H1 (cell line): ENCODE measurements around the gene CAMTA1. TPM values are rescaled to one million over a fixed set of nuclear protein-coding genes. Genes with fewer than 3 reads are reported as not detected.

ENCODE experiments used
- CTCF ChIA-PET: fragments of 300-600 bp; sonication (Branson Sonifier 250); formaldehyde crosslinking; loops from one replicate; lab custom pipeline; 2021; ENCODE audit not compliant: partially characterized antibody; lab: Charles Lee
- POLR2A ChIA-PET: fragments of 300-600 bp; sonication (Branson Sonifier 250); formaldehyde crosslinking; loops from one replicate; lab custom pipeline; 2021; ENCODE audit warnings: inconsistent platforms; ENCODE audit not compliant: partially characterized antibody; lab: Charles Lee
- DNase-seq, 2 experiments: peaks; one replicate each; pipeline versions ENCODE4 v3.0.0 to v3.0.0-alpha.2; 2010 to 2022; ENCODE audit warnings: low spot score in 2 of 2, low read depth in 1 of 2, mixed read lengths in 1 of 2
- FAIRE-seq: peaks from 2 replicates; lab custom pipeline; 2011; peaks lifted over from hg19 to GRCh38; lab: Jason Lieb, UNC
- H2AFZ ChIP-seq: 2 replicates; pipeline ENCODE4 v1.8.1; 2012; ENCODE audit warnings: low read length, inconsistent platforms
- H2AK5ac ChIP-seq: 2 replicates; pipeline ENCODE4 v1.6.1; 2013; ENCODE audit warnings: low read depth, low read length
- H2BK120ac ChIP-seq: replicated peaks from 2 replicates; pipeline ENCODE3; 2013; ENCODE audit warnings: low read depth, low read length, inconsistent platforms
- H2BK12ac ChIP-seq: 2 replicates; pipeline ENCODE4 v1.6.1; 2013; ENCODE audit warnings: low read depth, low read length
- H2BK15ac ChIP-seq: 2 replicates; pipeline ENCODE4 v1.6.1; 2013; ENCODE audit warnings: low read length
- H2BK20ac ChIP-seq: 2 replicates; pipeline ENCODE4 v1.6.1; 2013; ENCODE audit warnings: low read length
- H2BK5ac ChIP-seq: 2 replicates; pipeline ENCODE4 v1.6.1; 2013; ENCODE audit warnings: low read depth, low read length
- H3K14ac ChIP-seq: 2 replicates; pipeline ENCODE4 v1.6.1; 2013; ENCODE audit warnings: inconsistent platforms; ENCODE audit not compliant: insufficient read length
- H3K18ac ChIP-seq: 2 replicates; pipeline ENCODE4 v1.6.1; 2013; ENCODE audit warnings: low read length; ENCODE audit errors: extremely low read depth
- H3K23ac ChIP-seq: 2 replicates; pipeline ENCODE4 v1.6.1; 2013; ENCODE audit warnings: inconsistent platforms; ENCODE audit not compliant: insufficient read length
- H3K23me2 ChIP-seq: 2 replicates; pipeline ENCODE4 v1.6.1; 2013; ENCODE audit warnings: low read depth, low read length
- H3K27ac ChIP-seq: 2 replicates; pipeline ENCODE4 v1.6.1; 2011; ENCODE audit warnings: low read depth, low read length, inconsistent platforms
- H3K27me3 ChIP-seq, 4 experiments: replicated peaks in 1 of 4; 1 replicate in 1 of 4; 2 replicates in 3 of 4; pipeline versions ENCODE4 v1.6.1 to v1.8.1; 2011 to 2013; ENCODE audit warnings: low read length in 3 of 4, mild to moderate bottlenecking in 3 of 4, inconsistent platforms in 2 of 4, mixed read lengths in 2 of 4, moderate library complexity in 1 of 4; ENCODE audit not compliant: control insufficient read depth in 3 of 4, insufficient read depth in 3 of 4; ENCODE audit errors: extremely low read depth in 1 of 4
- H3K36me3 ChIP-seq, 4 experiments: 2 replicates each; pipeline versions ENCODE4 v1.6.1 to v1.8.1; 2011 to 2013; ENCODE audit warnings: mild to moderate bottlenecking in 4 of 4, low read length in 3 of 4, moderate library complexity in 2 of 4, control low read depth in 1 of 4, inconsistent platforms in 1 of 4; ENCODE audit not compliant: insufficient read depth in 4 of 4, control insufficient read depth in 2 of 4
- H3K4ac ChIP-seq: replicated peaks from 2 replicates; pipeline ENCODE3; 2013; ENCODE audit warnings: low read length, low read depth, mixed read lengths, inconsistent platforms; ENCODE audit not compliant: insufficient read length
- H3K4me1 ChIP-seq, 4 experiments: replicated peaks in 1 of 4; 1 replicate in 1 of 4; 2 replicates in 3 of 4; pipeline versions ENCODE4 v1.6.1 to v1.8.1; 2011 to 2013; ENCODE audit warnings: low read length in 3 of 4, inconsistent platforms in 2 of 4, mixed read lengths in 1 of 4; ENCODE audit not compliant: insufficient read depth in 4 of 4, control insufficient read depth in 3 of 4
- H3K4me2 ChIP-seq, 2 experiments: 2 replicates each; pipeline versions ENCODE4 v1.6.1 to v1.8.1; 2011 to 2013; ENCODE audit warnings: low read depth in 2 of 2, low read length in 2 of 2, control low read depth in 1 of 2, inconsistent platforms in 1 of 2, mild to moderate bottlenecking in 1 of 2; ENCODE audit not compliant: insufficient read depth in 1 of 2
- H3K4me3 ChIP-seq, 4 experiments: fragments of 200-600, 300-600 bp in 1 of 4; sonication (generic), shearing (Covaris generic), sonication (Bioruptor Twin) in 1 of 4; 2 replicates each; pipeline versions ENCODE4 v1.5.1 to v1.8.1; 2011 to 2016; ENCODE audit warnings: low read length in 4 of 4, low read depth in 3 of 4, control low read depth in 2 of 4, inconsistent platforms in 2 of 4, mild to moderate bottlenecking in 2 of 4, mixed read lengths in 1 of 4, moderate library complexity in 1 of 4; ENCODE audit not compliant: insufficient read depth in 2 of 4; ENCODE audit errors: extremely low read depth in 1 of 4
- H3K56ac ChIP-seq: replicated peaks from 2 replicates; pipeline ENCODE3; 2013; ENCODE audit warnings: low read depth, mild to moderate bottlenecking, mixed read lengths, low read length, inconsistent platforms; ENCODE audit not compliant: insufficient read length
- H3K79me1 ChIP-seq: 2 replicates; pipeline ENCODE4 v1.6.1; 2013; ENCODE audit warnings: low read depth, low read length, control low read depth
- H3K79me2 ChIP-seq, 2 experiments: 2 replicates each; pipeline versions ENCODE4 v1.6.1 to v1.8.1; 2012 to 2013; ENCODE audit warnings: low read length in 2 of 2, mild to moderate bottlenecking in 2 of 2, inconsistent platforms in 1 of 2; ENCODE audit not compliant: insufficient read depth in 2 of 2, control insufficient read depth in 1 of 2
- H3K9ac ChIP-seq, 4 experiments: replicated peaks in 1 of 4; 1 replicate in 1 of 4; 2 replicates in 3 of 4; pipeline versions ENCODE4 v1.6.1 to v1.8.1; 2011 to 2013; ENCODE audit warnings: low read depth in 3 of 4, low read length in 3 of 4, control low read depth in 2 of 4, mild to moderate bottlenecking in 2 of 4, moderate library complexity in 2 of 4, inconsistent platforms in 1 of 4; ENCODE audit errors: extremely low read depth in 1 of 4
- H3K9me3 ChIP-seq, 2 experiments: 2 replicates each; pipeline versions ENCODE4 v1.6.1 to v1.8.1; 2012 to 2013; ENCODE audit warnings: mild to moderate bottlenecking in 2 of 2, moderate library complexity in 2 of 2, control low read depth in 1 of 2, inconsistent platforms in 1 of 2, low read depth in 1 of 2, low read length in 1 of 2, mixed read lengths in 1 of 2; ENCODE audit not compliant: insufficient read depth in 2 of 2
- H4K20me1 ChIP-seq, 2 experiments: replicated peaks in 1 of 2; 2 replicates each; pipeline versions ENCODE3 to v1.8.1; 2011 to 2013; ENCODE audit warnings: inconsistent platforms in 2 of 2, low read length in 2 of 2, mild to moderate bottlenecking in 1 of 2; ENCODE audit not compliant: insufficient read depth in 2 of 2, control insufficient read depth in 1 of 2
- H4K5ac ChIP-seq: 2 replicates; pipeline ENCODE4 v1.6.1; 2013; ENCODE audit warnings: low read length, low read depth, mixed read lengths, inconsistent platforms; ENCODE audit not compliant: insufficient read length
- H4K8ac ChIP-seq: 2 replicates; pipeline ENCODE4 v1.8.0; 2013; ENCODE audit warnings: mild to moderate bottlenecking, moderate library complexity, low read length, inconsistent platforms; ENCODE audit not compliant: insufficient read depth; ENCODE audit errors: extremely low read depth
- H4K91ac ChIP-seq: replicated peaks from 2 replicates; pipeline ENCODE3; 2013; ENCODE audit warnings: low read length, mixed read lengths, inconsistent platforms; ENCODE audit not compliant: insufficient read length
- ASH2L ChIP-seq: fragments of 200-600, 300-600 bp; sonication (generic); IDR thresholded peaks from one replicate; pipeline ENCODE4 v1.7.1; 2017; ENCODE audit warnings: low read length
- CEBPB ChIP-seq: IDR thresholded peaks from 2 replicates; pipeline ENCODE4 v1.6.1; 2012; ENCODE audit warnings: low read depth, low read length
- GABPA ChIP-seq: IDR thresholded peaks from 2 replicates; pipeline ENCODE4 v1.6.1; 2011; ENCODE audit warnings: mild to moderate bottlenecking, low read length, moderate library complexity, borderline replicate concordance; ENCODE audit not compliant: insufficient read depth
- JUND ChIP-seq: IDR thresholded peaks from 2 replicates; pipeline ENCODE4 v1.6.1; 2011; ENCODE audit warnings: mild to moderate bottlenecking, improper control_type of control experiment, low read length
- NANOG ChIP-seq: IDR thresholded peaks from 2 replicates; pipeline ENCODE4 v1.6.1; 2011; ENCODE audit warnings: low read length, low read depth, mild to moderate bottlenecking, inconsistent platforms; ENCODE audit not compliant: insufficient read depth, poor library complexity, severe bottlenecking
- PHF8 ChIP-seq: fragments of 200-600 bp; sonication (generic); conservative IDR thresholded peaks from 2 replicates; pipeline ENCODE4 v1.7.1; 2012; ENCODE audit warnings: low read depth, mild to moderate bottlenecking, inconsistent platforms, low read length, moderate library complexity
- POLR2A ChIP-seq, 2 experiments: IDR thresholded peaks; 1 replicate in 1 of 2; 2 replicates in 1 of 2; pipeline ENCODE4 v1.6.1; 2011; ENCODE audit warnings: low read depth in 2 of 2, low read length in 2 of 2, mild to moderate bottlenecking in 2 of 2; ENCODE audit errors: control extremely low read depth in 1 of 2
- POLR2AphosphoS5 ChIP-seq: IDR thresholded peaks from 2 replicates; pipeline ENCODE4 v1.6.1; 2011; ENCODE audit warnings: low read depth, low read length
- SAP30 ChIP-seq: fragments of 300-600 bp; sonication (generic); IDR thresholded peaks from 2 replicates; pipeline ENCODE4 v1.7.1; 2012; ENCODE audit warnings: low read length, moderate library complexity, mild to moderate bottlenecking, inconsistent platforms; ENCODE audit not compliant: insufficient read depth, insufficient replicate concordance
- SIRT6 ChIP-seq: IDR thresholded peaks from one replicate; pipeline ENCODE4 v1.7.1; 2012; ENCODE audit warnings: low read length, inconsistent platforms
- TBP ChIP-seq: IDR thresholded peaks from 2 replicates; pipeline ENCODE4 v1.6.1; 2011; ENCODE audit warnings: low read depth, low read length, improper control_type of control experiment
- TCF12 ChIP-seq: IDR thresholded peaks from 2 replicates; pipeline ENCODE4 v1.6.1; 2011; ENCODE audit warnings: low read depth, mild to moderate bottlenecking, low read length
- TEAD4 ChIP-seq: IDR thresholded peaks from 2 replicates; pipeline ENCODE4 v1.6.1; 2012; ENCODE audit warnings: low read depth, low read length, inconsistent platforms, mixed read lengths
- WGBS, 2 experiments: shearing (Covaris generic) in 1 of 2; methylation state at CpG; one replicate each; pipeline versions ENCODE4 v1.1.6 to v1.1.7; 2013 to 2015; ENCODE audit warnings: low lambda C conversion rate in 2 of 2, mixed read lengths in 2 of 2, inconsistent platforms in 1 of 2, low coverage in 1 of 2, missing lambda C conversion rate in 1 of 2; ENCODE audit not compliant: insufficient replicate concordance in 2 of 2, insufficient coverage in 1 of 2, insufficient read length in 1 of 2; ENCODE audit errors: extremely low coverage in 1 of 2, missing lambda C conversion rate in 1 of 2; 5-methylcytosine and 5-hydroxymethylcytosine counted together
- polyA plus RNA-seq, 7 experiments: library from polyadenylated mRNA; depleted of rRNA in 3 of 7; stranded (reverse) in 5 of 7; unstranded in 2 of 7; fragments of >200 nt in 5 of 7; fragments of 200-250 nt in 2 of 7; gene quantifications; 1 replicate in 5 of 7; 2 replicates in 1 of 7; 4 replicates in 1 of 7; pipeline versions ENCODE4 v1.2.1 to v1.2.3, GENCODE V29; 2011 to 2013; ENCODE audit warnings: missing spikeins in 2 of 7, mixed read lengths in 2 of 7
- total RNA-seq: library from RNA; stranded (reverse); fragmentation: NEBNext Ultra II Directional; extraction: Animal tissue kit (Norgen Biotek cat#: 25700); gene quantifications from 2 replicates; pipeline ENCODE4 v1.2.1, GENCODE V29; 2021

The CAMTA1 gene
- total and polyA plus RNA-seq, 2 of the 8 experiments (the other 6 are each of a cell fraction or from before 2014, with no cell fraction given): 65.0 to 119 TPM

DNA sequence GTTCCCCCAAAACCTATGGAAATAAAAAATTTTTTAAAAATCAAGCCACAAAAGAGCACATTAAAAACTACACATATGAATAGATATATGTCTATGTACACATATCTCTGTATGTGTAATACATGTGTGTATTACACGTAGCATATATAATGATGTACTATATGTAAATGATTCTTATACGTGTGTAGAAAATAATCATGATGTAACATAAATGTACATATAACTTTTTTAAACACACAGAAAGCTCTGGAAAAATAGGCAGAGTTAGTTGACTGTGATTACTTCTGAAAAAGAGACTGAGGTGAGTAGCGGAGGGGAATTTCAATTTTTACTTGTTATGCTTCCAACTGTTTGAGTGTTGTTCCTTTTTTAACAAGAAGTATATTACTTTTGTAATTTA lies 405.0 kb downstream of the CAMTA1 start:
- H3K36me3 ChIP-seq: no peaks in the 10 kb centered on the region
- no peak overlapping the region for H2BK12ac ChIP-seq
- no peak overlapping the region for H4K91ac ChIP-seq
- no peak overlapping the region for H2BK120ac ChIP-seq
- H3K9ac ChIP-seq: no peak overlapping the region
- TF ChIP-seq TEAD4 (no peak), CEBPB (no peak), SAP30 (no peak), NANOG (no peak), POLR2A (IDR thresholded peaks at IDR 0.05; ENCODE audit: control extremely low read depth in 1 of 2, low read depth in 2 of 2, low read length in 2 of 2) (no peak), POLR2AphosphoS5 (no peak), ASH2L (no peak), SIRT6 (no peak), PHF8 (no peak), GABPA (no peak), TBP (no peak), TCF12 (no peak), JUND (no peak)
- CTCF ChIA-PET: interaction anchor here (1.7 to 1.9 kb wide), 3 partner anchors 14 to 148 kb away, joined by 3 to 6 read pairs (median 6); no protein-coding TSS in a partner anchor
- H3K27ac ChIP-seq: no peak overlapping the region
- FAIRE-seq (no peak), DNase-seq (no peak)
- no peak overlapping the region for H2BK20ac ChIP-seq
- H3K14ac ChIP-seq: no peak overlapping the region
- H4K20me1 ChIP-seq: peaks cover 0 to 2% of the 10 kb centered on the region in 2 experiments
- POLR2A ChIA-PET: no interaction called here
- H3K9me3 ChIP-seq: no peaks in the 10 kb centered on the region
- no peak overlapping the region for H3K56ac ChIP-seq
- no peak overlapping the region for H2AK5ac ChIP-seq
- no peaks in the 10 kb centered on the region for H3K4me1 ChIP-seq
- no peaks in the 10 kb centered on the region for H3K27me3 ChIP-seq
- H3K4me3 ChIP-seq: no peak overlapping the region
- no peaks in the 10 kb centered on the region for H3K79me2 ChIP-seq
- H2AFZ ChIP-seq: no peak overlapping the region
- no peak overlapping the region for H3K4me2 ChIP-seq
- no peak overlapping the region for H3K18ac ChIP-seq
- H4K5ac ChIP-seq: no peak overlapping the region
- no peak overlapping the region for H4K8ac ChIP-seq
- no peaks in the 10 kb centered on the region for H3K23me2 ChIP-seq
- no peak overlapping the region for H3K23ac ChIP-seq
- H2BK15ac ChIP-seq: no peak overlapping the region
- no peak overlapping the region for H3K4ac ChIP-seq
- 86% methylated on average over 3 of the region's 3 CpGs; no CpG with 5 or more reads in 1 of the 2 experiments for WGBS, 2 experiments
- no peak overlapping the region for H2BK5ac ChIP-seq
- no peaks in the 10 kb centered on the region for H3K79me1 ChIP-seq
